ENCODE measurements around the gene DOCK2.

The DOCK2 gene

DNA sequence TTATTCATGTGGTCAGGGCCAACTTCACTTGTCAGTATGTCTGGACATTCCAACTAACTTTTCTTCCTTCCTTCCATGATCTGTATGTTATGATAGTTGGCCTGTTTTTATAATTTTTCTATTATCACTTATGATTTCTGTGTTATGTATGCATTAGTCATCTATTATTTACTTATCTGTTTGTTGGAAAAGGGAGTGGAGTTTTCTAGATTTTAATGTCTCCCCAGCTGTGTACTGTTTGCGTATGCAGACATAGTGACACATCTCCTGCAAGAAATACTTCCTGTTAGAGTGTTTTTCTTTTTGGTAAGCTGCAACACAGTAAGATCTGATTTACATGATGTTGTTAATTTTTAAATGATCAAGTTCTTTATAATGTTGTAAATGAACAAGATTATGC, 351.9 kb downstream of the DOCK2 start:
- no peak for TF ChIP-seq CTCF (conservative IDR thresholded peaks at IDR 0.05; ENCODE audit: low read depth, low read length)
- H3K36me3 ChIP-seq (ENCODE audit: insufficient read depth): no peaks in the 10 kb centered on the region
- H3K9ac ChIP-seq: no peak overlapping the region
- no peaks in the 10 kb centered on the region for H3K4me1 ChIP-seq (ENCODE audit: low read depth, poor library complexity, severe bottlenecking)
- no peak overlapping the region for H3K4me3 ChIP-seq (IDR thresholded peaks at IDR 0.05; ENCODE audit: insufficient read depth, low read depth, low read length)
- H3K27me3 ChIP-seq (ENCODE audit: insufficient read depth, low read depth): no peaks in the 10 kb centered on the region
- H3K4me2 ChIP-seq: no peak overlapping the region
- H2AFZ ChIP-seq (ENCODE audit: low read depth): no peak overlapping the region
- no peaks in the 10 kb centered on the region for H3K79me2 ChIP-seq (ENCODE audit: insufficient read depth, low read depth)
- no peak overlapping the region for H3K27ac ChIP-seq
- no peaks in the 10 kb centered on the region for H4K20me1 ChIP-seq (ENCODE audit: insufficient read depth)

GRCh38 chr5:169989365-169989764, 352.3 kb downstream of the DOCK2 start:
- Histone ChIP-seq H3K4me1 (ENCODE audit: low read depth, poor library complexity, severe bottlenecking) (no peaks in the 10 kb centered on the region), H3K27me3 (ENCODE audit: insufficient read depth, low read depth) (no peaks in the 10 kb centered on the region), H3K36me3 (ENCODE audit: insufficient read depth) (no peaks in the 10 kb centered on the region), H2AFZ (ENCODE audit: low read depth) (no peak overlapping the region), H3K4me3 (IDR thresholded peaks at IDR 0.05; ENCODE audit: insufficient read depth, low read depth, low read length) (no peak overlapping the region), H3K27ac (no peak overlapping the region), H4K20me1 (ENCODE audit: insufficient read depth) (no peaks in the 10 kb centered on the region), H3K4me2 (no peak overlapping the region), H3K79me2 (ENCODE audit: insufficient read depth, low read depth) (no peaks in the 10 kb centered on the region), H3K9ac (no peak overlapping the region)
- no peak for TF ChIP-seq CTCF (conservative IDR thresholded peaks at IDR 0.05; ENCODE audit: low read depth, low read length)

DNA sequence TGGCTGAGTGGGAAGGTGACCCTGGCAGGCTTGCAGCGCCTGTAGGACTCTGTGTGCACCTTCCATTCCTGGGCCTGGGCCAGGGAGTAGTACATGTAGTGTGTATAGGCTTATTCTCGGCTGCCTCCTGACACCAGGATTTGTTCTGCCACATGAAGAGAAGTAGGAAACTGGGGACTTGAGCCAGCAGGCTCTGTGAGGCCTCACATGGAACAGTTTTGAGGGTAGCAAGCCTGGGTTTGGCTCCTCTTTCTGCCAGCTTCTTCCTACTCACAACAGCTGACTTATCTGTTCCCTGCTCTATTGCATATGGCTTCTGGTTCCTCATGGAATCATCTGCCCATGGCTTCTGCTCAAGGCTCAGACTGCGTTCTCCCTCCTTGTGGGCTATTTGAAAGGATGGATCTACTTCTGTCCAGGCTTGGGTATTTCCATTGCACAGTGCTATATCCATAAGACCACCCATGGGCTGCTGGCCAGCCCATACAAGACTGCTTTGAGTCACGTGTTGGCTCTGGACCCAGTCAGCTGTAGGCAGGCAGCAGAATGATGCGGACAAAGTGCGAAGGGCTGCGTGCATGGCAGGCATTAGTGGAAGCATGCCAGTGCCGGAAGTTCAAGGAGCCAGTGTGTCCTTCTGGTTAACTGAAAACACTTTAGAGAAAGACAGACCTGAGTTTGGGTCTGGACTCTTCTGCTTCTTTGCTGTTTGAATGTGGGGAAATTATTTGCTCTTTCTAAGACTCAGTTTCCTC, 354.2 kb downstream of the DOCK2 start:
- H3K79me2 ChIP-seq (ENCODE audit: insufficient read depth, low read depth): no peaks in the 10 kb centered on the region
- H3K36me3 ChIP-seq (ENCODE audit: insufficient read depth): no peaks in the 10 kb centered on the region
- no peak overlapping the region for H3K4me2 ChIP-seq
- no peak for TF ChIP-seq CTCF (conservative IDR thresholded peaks at IDR 0.05; ENCODE audit: low read depth, low read length)
- no peaks in the 10 kb centered on the region for H3K4me1 ChIP-seq (ENCODE audit: low read depth, poor library complexity, severe bottlenecking)
- no peak overlapping the region for H3K27ac ChIP-seq
- no peaks in the 10 kb centered on the region for H4K20me1 ChIP-seq (ENCODE audit: insufficient read depth)
- H2AFZ ChIP-seq (ENCODE audit: low read depth): no peak overlapping the region
- no peaks in the 10 kb centered on the region for H3K27me3 ChIP-seq (ENCODE audit: insufficient read depth, low read depth)
- no peak overlapping the region for H3K4me3 ChIP-seq (IDR thresholded peaks at IDR 0.05; ENCODE audit: insufficient read depth, low read depth, low read length)
- no peak overlapping the region for H3K9ac ChIP-seq

GRCh38 chr5:169992789-169993484, 355.9 kb downstream of the DOCK2 start:
- Histone ChIP-seq H2AFZ (ENCODE audit: low read depth) (no peak overlapping the region), H3K36me3 (ENCODE audit: insufficient read depth) (no peaks in the 10 kb centered on the region), H3K27me3 (ENCODE audit: insufficient read depth, low read depth) (no peaks in the 10 kb centered on the region), H3K27ac (no peak overlapping the region), H4K20me1 (ENCODE audit: insufficient read depth) (no peaks in the 10 kb centered on the region), H3K9ac (no peak overlapping the region), H3K4me3 (IDR thresholded peaks at IDR 0.05; ENCODE audit: insufficient read depth, low read depth, low read length) (no peak overlapping the region), H3K4me1 (ENCODE audit: low read depth, poor library complexity, severe bottlenecking) (no peaks in the 10 kb centered on the region), H3K79me2 (ENCODE audit: insufficient read depth, low read depth) (no peaks in the 10 kb centered on the region), H3K4me2 (no peak overlapping the region)
- no peak for TF ChIP-seq CTCF (conservative IDR thresholded peaks at IDR 0.05; ENCODE audit: low read depth, low read length)

Data from KMS-11 (cell line).